SK-N-SH (cell line): ENCODE data around the gene MMP24OS. TPM values are rescaled to one million over a fixed set of nuclear protein-coding genes. Genes with fewer than 3 reads are reported as not detected.
A peak's percentile ranks its signal among the peaks of the same experiment; 100 is the strongest.

Experiments
- CTCF ChIA-PET: fragments of 300-600, 350-600 bp; formaldehyde crosslinking; extraction: SDS; loops from one replicate; lab custom pipeline; 2021; lab: Yijun Ruan, JAX
- POLR2A ChIA-PET: fragments of 350-600 bp; sonication (Branson Sonifier 250); formaldehyde crosslinking; extraction: SDS; loops from one replicate; lab custom pipeline; 2020; ENCODE audit warnings: antibody characterized with exemption, inconsistent platforms; lab: Yijun Ruan, JAX
- DNase-seq: peaks from one replicate; pipeline ENCODE4 v3.0.0; 2012
- H2AFZ ChIP-seq: fragments of 200-600 bp; sonication (generic); 2 replicates; pipeline ENCODE4 v1.8.1; 2016; ENCODE audit warnings: antibody characterized with exemption, mild to moderate bottlenecking, low read depth
- H3F3A ChIP-seq: fragments of 200-600 bp; sonication (generic); replicated peaks from 2 replicates; pipeline ENCODE3; 2016; ENCODE audit warnings: antibody characterized with exemption, mild to moderate bottlenecking; ENCODE audit not compliant: insufficient read depth
- H3K27ac ChIP-seq, 2 experiments: fragments of 200-500 bp in 1 of 2; fragments of 200-600 bp in 1 of 2; sonication (Bioruptor generic) in 1 of 2; sonication (generic), shearing (Covaris generic) in 1 of 2; 2 replicates each; pipeline versions ENCODE4 v1.5.1 to v1.6.1; 2014 to 2016; ENCODE audit warnings: low read depth in 2 of 2, inconsistent platforms in 1 of 2, low read length in 1 of 2, mild to moderate bottlenecking in 1 of 2, mixed read lengths in 1 of 2
- H3K27me3 ChIP-seq: fragments of 200-600 bp; sonication (generic), shearing (Covaris generic); 2 replicates; pipeline ENCODE4 v1.6.1; 2016; ENCODE audit warnings: mixed run types; ENCODE audit not compliant: insufficient read depth
- H3K36me3 ChIP-seq, 2 experiments: fragments of 200-500 bp in 1 of 2; fragments of 200-600 bp in 1 of 2; sonication (Bioruptor generic) in 1 of 2; sonication (generic) in 1 of 2; replicated peaks in 1 of 2; 2 replicates each; pipeline versions ENCODE3 to v1.5.1; 2014 to 2016; ENCODE audit warnings: low read length in 1 of 2, mild to moderate bottlenecking in 1 of 2; ENCODE audit not compliant: insufficient read depth in 2 of 2, control insufficient read depth in 1 of 2
- H3K4me1 ChIP-seq, 2 experiments: fragments of 200-500 bp in 1 of 2; fragments of 200-600 bp in 1 of 2; sonication (Bioruptor generic) in 1 of 2; sonication (generic), shearing (Covaris generic) in 1 of 2; 2 replicates each; pipeline versions ENCODE4 v1.5.1 to v1.6.1; 2014 to 2016; ENCODE audit warnings: low read depth in 1 of 2, low read length in 1 of 2, mixed run types in 1 of 2; ENCODE audit not compliant: insufficient read depth in 2 of 2, control insufficient read depth in 1 of 2
- H3K4me2 ChIP-seq: fragments of 200-600 bp; sonication (generic), shearing (Covaris generic); 2 replicates; pipeline ENCODE4 v1.6.1; 2017; ENCODE audit warnings: mixed run types
- H3K4me3 ChIP-seq, 2 experiments: fragments of 200-500 bp in 1 of 2; fragments of 200-600 bp in 1 of 2; sonication (Bioruptor generic) in 1 of 2; sonication (generic), shearing (Covaris generic) in 1 of 2; 2 replicates each; pipeline versions ENCODE4 v1.5.1 to v1.8.1; 2014 to 2016; ENCODE audit warnings: low read depth in 2 of 2, inconsistent platforms in 1 of 2, low read length in 1 of 2, mild to moderate bottlenecking in 1 of 2, mixed read lengths in 1 of 2, moderate library complexity in 1 of 2
- H3K79me2 ChIP-seq: fragments of 200-600 bp; sonication (generic); 2 replicates; pipeline ENCODE4 v1.8.1; 2017; ENCODE audit warnings: mild to moderate bottlenecking; ENCODE audit not compliant: insufficient read depth
- H3K9ac ChIP-seq: fragments of 200-600 bp; sonication (generic); 2 replicates; pipeline ENCODE4 v1.6.1; 2017; ENCODE audit warnings: mixed run types
- H3K9me2 ChIP-seq: fragments of 200-600 bp; sonication (generic); 2 replicates; pipeline ENCODE4 v1.6.1; 2017; ENCODE audit warnings: mixed run types
- H3K9me3 ChIP-seq: fragments of 200-600 bp; sonication (generic); 2 replicates; pipeline ENCODE4 v1.6.1; 2017; ENCODE audit warnings: mixed run types, mild to moderate bottlenecking, moderate library complexity
- H4K20me1 ChIP-seq: fragments of 200-600 bp; sonication (generic); 2 replicates; pipeline ENCODE4 v1.6.1; 2017; ENCODE audit warnings: mild to moderate bottlenecking, mixed run types; ENCODE audit not compliant: insufficient read depth
- CHD2 ChIP-seq: fragments of 150-350 bp; IDR thresholded peaks from 2 replicates; pipeline ENCODE4 v1.6.1; 2018; ENCODE audit warnings: low read length; ENCODE audit not compliant: partially characterized antibody
- CTCF ChIP-seq: fragments of 200-600 bp; sonication (generic); IDR thresholded peaks from 2 replicates; pipeline ENCODE4 v1.6.1; 2017; ENCODE audit warnings: antibody characterized with exemption, mild to moderate bottlenecking, moderate library complexity
- ELF1 ChIP-seq: IDR thresholded peaks from 2 replicates; pipeline ENCODE4 v1.4.0; 2012
- EZH2phosphoT487 ChIP-seq: fragments of 200-600 bp; sonication (generic); IDR thresholded peaks from 2 replicates; pipeline ENCODE4 v1.6.1; 2017; ENCODE audit warnings: low read depth, mixed run types, mild to moderate bottlenecking, antibody characterized with exemption, moderate library complexity, borderline replicate concordance
- FOSL2 ChIP-seq: IDR thresholded peaks from 2 replicates; pipeline ENCODE4 v1.4.0; 2012; ENCODE audit warnings: low read depth, mild to moderate bottlenecking, moderate library complexity, borderline replicate concordance
- FOXJ3 ChIP-seq: sonication (generic); formaldehyde crosslinking; IDR thresholded peaks from 2 replicates; pipeline ENCODE4 v1.5.1; 2020; ENCODE audit warnings: mild to moderate bottlenecking, missing genetic modification reagents
- FOXM1 ChIP-seq: IDR thresholded peaks from 2 replicates; pipeline ENCODE4 v1.4.0; 2012; ENCODE audit warnings: low read depth, mild to moderate bottlenecking
- GABPA ChIP-seq: IDR thresholded peaks from 2 replicates; pipeline ENCODE4 v1.4.0; 2012; ENCODE audit warnings: low read depth, mild to moderate bottlenecking
- GATA2 ChIP-seq: sonication (generic); formaldehyde crosslinking; IDR thresholded peaks from 2 replicates; pipeline ENCODE4 v1.5.0; 2020; ENCODE audit warnings: mild to moderate bottlenecking, missing genetic modification reagents
- IRF3 ChIP-seq: fragments of 150-350 bp; IDR thresholded peaks from 2 replicates; pipeline ENCODE4 v1.6.1; 2016; ENCODE audit warnings: mild to moderate bottlenecking, low read depth, low read length
- JUND ChIP-seq: IDR thresholded peaks from 2 replicates; pipeline ENCODE4 v1.4.0; 2012
- MEF2A ChIP-seq: IDR thresholded peaks from 2 replicates; pipeline ENCODE4 v1.4.0; 2012; ENCODE audit warnings: low read depth, borderline replicate concordance
- NRF1 ChIP-seq: IDR thresholded peaks from 2 replicates; pipeline ENCODE4 v1.6.1; 2012; ENCODE audit warnings: low read depth, mild to moderate bottlenecking, low read length
- RCOR1 ChIP-seq: fragments of 150-350 bp; IDR thresholded peaks from 2 replicates; pipeline ENCODE4 v1.6.1; 2017; ENCODE audit warnings: antibody characterized with exemption, low read length
- RFX5 ChIP-seq: IDR thresholded peaks from 2 replicates; pipeline ENCODE4 v1.6.1; 2012; ENCODE audit warnings: mild to moderate bottlenecking, improper control_type of control experiment, low read length
- RXRA ChIP-seq: IDR thresholded peaks from 2 replicates; pipeline ENCODE4 v1.4.0; 2012; ENCODE audit warnings: low read depth, mild to moderate bottlenecking, borderline replicate concordance
- SIN3A ChIP-seq: IDR thresholded peaks from 2 replicates; pipeline ENCODE4 v1.6.1; 2012; ENCODE audit warnings: low read depth, mild to moderate bottlenecking, low read length, moderate library complexity, borderline replicate concordance
- TAF1 ChIP-seq: IDR thresholded peaks from 2 replicates; pipeline ENCODE4 v1.6.1; 2012; ENCODE audit warnings: low read depth, mild to moderate bottlenecking, low read length, moderate library complexity, borderline replicate concordance
- TEAD4 ChIP-seq: IDR thresholded peaks from 2 replicates; pipeline ENCODE4 v1.4.0; 2012; ENCODE audit warnings: mild to moderate bottlenecking, borderline replicate concordance; ENCODE audit not compliant: insufficient read depth
- USF1 ChIP-seq: IDR thresholded peaks from 2 replicates; pipeline ENCODE4 v1.4.0; 2012; ENCODE audit warnings: low read depth, borderline replicate concordance
- USF2 ChIP-seq: fragments of 150-350 bp; IDR thresholded peaks from 2 replicates; pipeline ENCODE4 v1.6.1; 2017; ENCODE audit warnings: antibody characterized with exemption, low read length, low read depth, borderline replicate concordance
- YY1 ChIP-seq: IDR thresholded peaks from 2 replicates; pipeline ENCODE4 v1.4.0; 2012; ENCODE audit warnings: low read depth, mild to moderate bottlenecking
- WGBS: methylation state at CpG from one replicate; pipeline ENCODE4 v1.1.6; 2017; ENCODE audit warnings: low lambda C conversion rate; 5-methylcytosine and 5-hydroxymethylcytosine counted together
- polyA plus RNA-seq, 3 experiments: library from polyadenylated mRNA; depleted of rRNA; stranded (reverse); fragments of >200 nt; gene quantifications; 2 replicates each; pipeline ENCODE4 v1.2.3, GENCODE V29; 2012

MMP24OS gene
- polyA plus RNA-seq, 1 of the 3 experiments (the other 2 are of a cell fraction) = 53.1 TPM

- H3K9me2 ChIP-seq = no peaks in the 10 kb centered on the region
- TF ChIP-seq YY1 (no peak), MEF2A (no peak), FOSL2 (no peak; the same call in 1 of the 2 replicates), CHD2 (no peak), IRF3 (no peak), FOXM1 (no peak), TEAD4 (no peak), GATA2 (no peak), JUND (no peak), ELF1 (no peak)
- TF ChIP-seq, all 33 proteins: peak for 0
- Histone ChIP-seq H3K9ac (peak overlapping the region; percentile 65; the same call in 1 of the 2 replicates), H3K27ac (peak overlapping the region; percentile 80 to 92; a peak in 3 of 4 replicates), H4K20me1 (no peaks in the 10 kb centered on the region), H3K27me3 (no peaks in the 10 kb centered on the region), H3K4me2 (peak overlapping the region; percentile 73), H3K36me3 (no peaks in the 10 kb centered on the region), H2AFZ (no peak overlapping the region), H3K79me2 (no peaks in the 10 kb centered on the region), H3K4me3 (no peak overlapping the region), H3K9me3 (no peaks in the 10 kb centered on the region), H3K4me1 (peaks cover 10 to 36% of the 10 kb centered on the region in 2 experiments), H3F3A (peaks cover 31% of the 10 kb centered on the region)
- WGBS = 66% methylated on average over 5 of the region's 5 CpGs
- no peak for DNase-seq
- POLR2A ChIA-PET = no interaction called here
- CTCF ChIA-PET = interaction anchor here (3.2 kb wide), 1 partner anchor 14 kb away, joined by 32 read pairs; no protein-coding TSS in a partner anchor
Observed at GRCh38 chr20:35319192-35319870, 41.4 kb upstream of the MMP24OS start.

GRCh38 chr20:35318502-35319157 lies 40.7 kb upstream of the MMP24OS start:
- H3F3A ChIP-seq = peaks cover 31% of the 10 kb centered on the region
- H3K27ac ChIP-seq = peak overlapping the region; percentile 80 to 92
- no peaks in the 10 kb centered on the region for H4K20me1 ChIP-seq
- no peaks in the 10 kb centered on the region for H3K79me2 ChIP-seq
- H3K36me3 ChIP-seq = no peaks in the 10 kb centered on the region
- H3K9me2 ChIP-seq = no peaks in the 10 kb centered on the region
- peak overlapping the region; percentile 65; the same call in 1 of the 2 replicates for H3K9ac ChIP-seq
- 54% methylated on average over 6 of the region's 6 CpGs for WGBS
- H3K9me3 ChIP-seq = no peaks in the 10 kb centered on the region
- no peak for DNase-seq
- H2AFZ ChIP-seq = no peak overlapping the region
- H3K27me3 ChIP-seq = no peaks in the 10 kb centered on the region
- H3K4me3 ChIP-seq = no peak overlapping the region
- ChIA-PET POLR2A (no interaction called here), CTCF (interaction anchor here (0.9 to 3.2 kb wide), 3 partner anchors 13 to 121 kb away, joined by 3 to 32 read pairs (median 4); no protein-coding TSS in a partner anchor)
- H3K4me1 ChIP-seq = peaks cover 10 to 36% of the 10 kb centered on the region in 2 experiments
- peak overlapping the region; percentile 0; the same call in 1 of the 2 replicates for H3K4me2 ChIP-seq
- TF ChIP-seq USF1 = peak; percentile 86
- no peak for TF ChIP-seq SIN3A
- no peak for TF ChIP-seq FOXM1
- no peak for TF ChIP-seq EZH2phosphoT487
- TF ChIP-seq CHD2 = no peak
- TF ChIP-seq FOXJ3 (CRISPR knock-in tag) = no peak
- no peak; the same call in 1 of the 2 replicates for TF ChIP-seq GABPA
- TF ChIP-seq CTCF = no peak
- TF ChIP-seq RCOR1 = no peak
- TF ChIP-seq NRF1 = no peak
- no peak for TF ChIP-seq USF2
- peak; percentile 91 for TF ChIP-seq RXRA
- no peak for TF ChIP-seq RFX5
- TF ChIP-seq TAF1 = 0 out of 2 replicates have a peak, but pooled peaks have one; percentile 19
